HL-60 (cell line): ENCODE data around the gene CIZ1.

Source experiments
- CTCF ChIP-seq: IDR thresholded peaks from one replicate; pipeline ENCODE4 v1.5.1; 2011; ENCODE audit warnings: low read length, control low read depth, inconsistent platforms; ENCODE audit not compliant: insufficient read depth
- GABPA ChIP-seq: IDR thresholded peaks from 2 replicates; pipeline ENCODE4 v1.6.1; 2012; ENCODE audit warnings: low read depth
- POLR2AphosphoS5 ChIP-seq: IDR thresholded peaks from 2 replicates; pipeline ENCODE4 v1.6.1; 2012; ENCODE audit warnings: low read depth

GRCh38 chr9:128211981-128212281 lies 20.6 kb upstream of the CIZ1 start:
- TF ChIP-seq GABPA: no peak
- no peak for TF ChIP-seq CTCF
- TF ChIP-seq POLR2AphosphoS5: no peak
